H9 (cell line): ENCODE measurements around the gene SLC25A48. TPM values are rescaled to one million over a fixed set of nuclear protein-coding genes. Genes with fewer than 3 reads are reported as not detected.

ENCODE experiments used
- DNase-seq: peaks from one replicate; pipeline ENCODE4 v3.0.0-alpha.2; 2017
- H2AFZ ChIP-seq: one replicate; pipeline ENCODE4 v1.6.1; 2013; ENCODE audit warnings: mild to moderate bottlenecking, low read length, control low read depth, moderate library complexity
- H2AK5ac ChIP-seq: 2 replicates; pipeline ENCODE4 v1.6.1; 2013; ENCODE audit warnings: low read length, control low read depth, mixed read lengths; ENCODE audit not compliant: insufficient read length
- H2BK120ac ChIP-seq: one replicate; pipeline ENCODE4 v1.6.1; 2013; ENCODE audit warnings: low read depth, mild to moderate bottlenecking, low read length, control low read depth, inconsistent platforms; ENCODE audit not compliant: poor library complexity, severe bottlenecking
- H2BK12ac ChIP-seq: 2 replicates; pipeline ENCODE4 v1.6.1; 2013; ENCODE audit warnings: low read length, control low read depth, mixed read lengths, low read depth; ENCODE audit not compliant: insufficient read length
- H2BK15ac ChIP-seq: 2 replicates; pipeline ENCODE4 v1.6.1; 2013; ENCODE audit warnings: low read depth, low read length, control low read depth
- H2BK20ac ChIP-seq: one replicate; pipeline ENCODE4 v1.6.1; 2013; ENCODE audit warnings: low read depth, mild to moderate bottlenecking, low read length, control low read depth, inconsistent platforms; ENCODE audit not compliant: poor library complexity, severe bottlenecking
- H2BK5ac ChIP-seq: 2 replicates; pipeline ENCODE4 v1.6.1; 2013; ENCODE audit warnings: low read length, control low read depth, mixed read lengths; ENCODE audit not compliant: insufficient read length
- H3K14ac ChIP-seq: 2 replicates; pipeline ENCODE4 v1.6.1; 2013; ENCODE audit warnings: low read length, control low read depth; ENCODE audit not compliant: insufficient read depth
- H3K18ac ChIP-seq: 2 replicates; pipeline ENCODE4 v1.6.1; 2013; ENCODE audit warnings: low read depth, mild to moderate bottlenecking, mixed read lengths, low read length, control low read depth; ENCODE audit not compliant: insufficient read length
- H3K23ac ChIP-seq: 2 replicates; pipeline ENCODE4 v1.6.1; 2013; ENCODE audit warnings: low read length, control low read depth, mixed read lengths, low read depth; ENCODE audit not compliant: insufficient read length
- H3K23me2 ChIP-seq: 2 replicates; pipeline ENCODE4 v1.6.1; 2013; ENCODE audit warnings: low read depth, mild to moderate bottlenecking, mixed read lengths, low read length, control low read depth; ENCODE audit not compliant: insufficient read length, poor library complexity, severe bottlenecking
- H3K27ac ChIP-seq: 2 replicates; pipeline ENCODE4 v1.5.1; 2013; ENCODE audit warnings: low read length, control low read depth, mixed read lengths, low read depth; ENCODE audit not compliant: insufficient read length
- H3K27me3 ChIP-seq: 2 replicates; pipeline ENCODE4 v1.6.1; 2013; ENCODE audit warnings: low read length, control low read depth, inconsistent platforms; ENCODE audit not compliant: insufficient read depth
- H3K4ac ChIP-seq: 2 replicates; pipeline ENCODE4 v1.6.1; 2013; ENCODE audit warnings: low read depth, mild to moderate bottlenecking, control low read depth, inconsistent platforms, low read length, moderate library complexity
- H3K4me1 ChIP-seq: 2 replicates; pipeline ENCODE4 v1.6.1; 2013; ENCODE audit warnings: low read length, control low read depth, inconsistent platforms; ENCODE audit not compliant: insufficient read depth
- H3K4me2 ChIP-seq: 2 replicates; pipeline ENCODE4 v1.6.1; 2013; ENCODE audit warnings: low read length, control low read depth, mixed read lengths; ENCODE audit not compliant: insufficient read length, insufficient read depth
- H3K56ac ChIP-seq: 2 replicates; pipeline ENCODE4 v1.6.1; 2013; ENCODE audit warnings: low read depth, mild to moderate bottlenecking, mixed read lengths, low read length, control low read depth; ENCODE audit not compliant: insufficient read length
- H3K79me1 ChIP-seq: 2 replicates; pipeline ENCODE4 v1.6.1; 2013; ENCODE audit warnings: low read depth, mild to moderate bottlenecking, moderate library complexity, low read length, control low read depth, inconsistent platforms; ENCODE audit not compliant: insufficient read depth, poor library complexity, severe bottlenecking
- H3K79me2 ChIP-seq: 2 replicates; pipeline ENCODE4 v1.6.1; 2013; ENCODE audit warnings: low read length, control low read depth, inconsistent platforms; ENCODE audit not compliant: insufficient read depth
- H3K9ac ChIP-seq: 2 replicates; pipeline ENCODE4 v1.6.1; 2013; ENCODE audit warnings: low read length, control low read depth, mixed read lengths; ENCODE audit not compliant: insufficient read length; ENCODE audit errors: extremely low read depth
- H3K9me3 ChIP-seq: one replicate; pipeline ENCODE4 v1.6.1; 2013; ENCODE audit warnings: low read depth, low read length, inconsistent platforms; ENCODE audit not compliant: control insufficient read depth
- H3T11ph ChIP-seq: one replicate; pipeline ENCODE4 v1.6.1; 2013; ENCODE audit warnings: mild to moderate bottlenecking, low read length, control low read depth, inconsistent platforms
- H4K20me1 ChIP-seq: one replicate; pipeline ENCODE4 v1.6.1; 2013; ENCODE audit not compliant: control insufficient read depth, insufficient read length, insufficient read depth
- H4K5ac ChIP-seq: 2 replicates; pipeline ENCODE4 v1.6.1; 2013; ENCODE audit warnings: low read depth, mild to moderate bottlenecking, mixed read lengths, low read length, control low read depth; ENCODE audit not compliant: insufficient read length
- H4K8ac ChIP-seq: replicated peaks from 2 replicates; pipeline ENCODE4 v1.6.1; 2013; ENCODE audit warnings: low read length, control low read depth, mixed read lengths, low read depth; ENCODE audit not compliant: insufficient read length
- H4K91ac ChIP-seq: 2 replicates; pipeline ENCODE4 v1.6.1; 2013; ENCODE audit warnings: low read depth, mild to moderate bottlenecking, moderate library complexity, mixed read lengths, low read length, control low read depth; ENCODE audit not compliant: insufficient read length
- H3K27ac Mint-ChIP-seq, 3 experiments: 2 replicates in 2 of 3; 3 replicates in 1 of 3; pipeline ENCODE4 v1.8.0; 2020 to 2021; ENCODE audit warnings: mixed read lengths in 3 of 3, mild to moderate bottlenecking in 1 of 3, moderate library complexity in 1 of 3
- H3K27me3 Mint-ChIP-seq: 2 replicates; pipeline ENCODE4 v1.8.0; 2021; ENCODE audit warnings: low read depth, mild to moderate bottlenecking, moderate library complexity, mixed read lengths
- H3K36me3 Mint-ChIP-seq, 3 experiments: 2 replicates in 2 of 3; 3 replicates in 1 of 3; pipeline ENCODE4 v1.8.0; 2020 to 2021; ENCODE audit warnings: low read depth in 3 of 3, mixed read lengths in 3 of 3; ENCODE audit not compliant: insufficient read depth in 1 of 3
- H3K4me1 Mint-ChIP-seq, 2 experiments: 2 replicates each; pipeline ENCODE4 v1.8.0; 2020; ENCODE audit warnings: mixed read lengths in 2 of 2
- H3K4me3 Mint-ChIP-seq, 2 experiments: 2 replicates in 1 of 2; 3 replicates in 1 of 2; pipeline ENCODE4 v1.8.0; 2020 to 2021; ENCODE audit warnings: mild to moderate bottlenecking in 2 of 2, mixed read lengths in 2 of 2, moderate library complexity in 1 of 2
- H3K9me3 Mint-ChIP-seq, 2 experiments: 2 replicates in 1 of 2; 3 replicates in 1 of 2; pipeline ENCODE4 v1.8.0; 2020; ENCODE audit warnings: mild to moderate bottlenecking in 2 of 2, mixed read lengths in 2 of 2, moderate library complexity in 1 of 2
- CTCF ChIP-seq: fragments of 200-600 bp; sonication (generic); conservative IDR thresholded peaks from 3 replicates; pipeline ENCODE4 v1.8.0; 2021; ENCODE audit warnings: antibody characterized with exemption, mild to moderate bottlenecking
- WGBS: extraction: QIAGEN DNeasy Blood & Tissue Kit; methylation state at CpG from one replicate; pipeline ENCODE4 v1.1.7; 2013; ENCODE audit warnings: missing lambda C conversion rate, low lambda C conversion rate, mixed read lengths; ENCODE audit not compliant: insufficient read length; ENCODE audit errors: extremely low coverage; 5-methylcytosine and 5-hydroxymethylcytosine counted together
- total RNA-seq: library from RNA; stranded (reverse); gene quantifications from 2 replicates; pipeline ENCODE4 v1.2.1, GENCODE V29; 2021

Gene SLC25A48
- total RNA-seq, 1 experiment from 2014 or later: 0.66 TPM

DNA sequence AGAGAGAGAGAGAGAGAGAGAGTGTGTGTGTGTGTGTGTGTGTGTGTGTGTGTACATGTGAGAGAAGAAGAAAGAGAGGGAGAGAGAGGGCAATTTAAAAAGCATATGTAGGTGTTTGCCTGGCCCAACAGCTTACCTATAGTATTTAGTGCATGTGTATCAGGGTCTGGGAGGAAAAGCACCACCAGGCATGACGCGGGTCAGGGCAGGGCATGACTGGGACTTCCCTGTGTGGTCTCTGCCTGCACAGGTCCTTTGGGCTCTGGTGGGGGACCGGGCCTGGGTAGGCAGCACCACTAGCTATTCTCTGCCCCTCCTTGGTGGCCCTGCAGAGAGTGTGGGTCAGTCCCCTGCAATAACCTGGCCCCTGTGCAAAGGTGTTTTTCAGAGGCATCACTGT, 45.1 kb downstream of the SLC25A48 start:
- H3K4ac ChIP-seq: no peak overlapping the region
- H4K91ac ChIP-seq: no peak overlapping the region
- no peak overlapping the region for H2AFZ ChIP-seq
- no peak overlapping the region for H2AK5ac ChIP-seq
- H3K79me2 ChIP-seq: no peaks in the 10 kb centered on the region
- no peaks in the 10 kb centered on the region for H3K9me3 ChIP-seq
- H3K4me1 Mint-ChIP-seq: peaks cover 17 to 23% of the 10 kb centered on the region in 2 experiments
- H3K4me2 ChIP-seq: no peak overlapping the region
- no peak overlapping the region for H3K18ac ChIP-seq
- H3K14ac ChIP-seq: no peak overlapping the region
- no peak overlapping the region for H2BK5ac ChIP-seq
- no peak overlapping the region for H2BK15ac ChIP-seq
- no peak overlapping the region for H2BK20ac ChIP-seq
- no peak overlapping the region for H3K4me3 Mint-ChIP-seq
- no peak overlapping the region for H3T11ph ChIP-seq
- TF ChIP-seq CTCF: no peak
- no peak overlapping the region for H4K5ac ChIP-seq
- no peaks in the 10 kb centered on the region for H4K20me1 ChIP-seq
- peak overlapping the region in 1 of 3 experiments; percentile 82; a peak in 2 of 7 replicates for H3K27ac Mint-ChIP-seq
- no peak overlapping the region for H3K9ac ChIP-seq
- no peak overlapping the region for H4K8ac ChIP-seq
- H3K27ac ChIP-seq: no peak overlapping the region
- H3K23ac ChIP-seq: no peak overlapping the region
- H3K27me3 ChIP-seq: no peaks in the 10 kb centered on the region
- peaks cover 16% of the 10 kb centered on the region for H3K27me3 Mint-ChIP-seq
- H2BK12ac ChIP-seq: no peak overlapping the region
- H3K36me3 Mint-ChIP-seq: no peaks in the 10 kb centered on the region
- no peaks in the 10 kb centered on the region for H3K79me1 ChIP-seq
- no peaks in the 10 kb centered on the region for H3K9me3 Mint-ChIP-seq
- H3K23me2 ChIP-seq: no peaks in the 10 kb centered on the region
- no peak overlapping the region for H2BK120ac ChIP-seq
- WGBS: no CpG with 5 or more reads among the region's 3 CpGs
- H3K56ac ChIP-seq: no peak overlapping the region
- DNase-seq: no peak
- no peaks in the 10 kb centered on the region; the same call in 1 of the 2 replicates for H3K4me1 ChIP-seq
